Activated gamma-delta T cell (primary cell): ENCODE measurements around the gene L1CAM.

ENCODE experiments used
- DNase-seq: peaks from one replicate; lab custom pipeline; 2025; lab: John Stamatoyannopoulos, UW

The L1CAM gene

DNA sequence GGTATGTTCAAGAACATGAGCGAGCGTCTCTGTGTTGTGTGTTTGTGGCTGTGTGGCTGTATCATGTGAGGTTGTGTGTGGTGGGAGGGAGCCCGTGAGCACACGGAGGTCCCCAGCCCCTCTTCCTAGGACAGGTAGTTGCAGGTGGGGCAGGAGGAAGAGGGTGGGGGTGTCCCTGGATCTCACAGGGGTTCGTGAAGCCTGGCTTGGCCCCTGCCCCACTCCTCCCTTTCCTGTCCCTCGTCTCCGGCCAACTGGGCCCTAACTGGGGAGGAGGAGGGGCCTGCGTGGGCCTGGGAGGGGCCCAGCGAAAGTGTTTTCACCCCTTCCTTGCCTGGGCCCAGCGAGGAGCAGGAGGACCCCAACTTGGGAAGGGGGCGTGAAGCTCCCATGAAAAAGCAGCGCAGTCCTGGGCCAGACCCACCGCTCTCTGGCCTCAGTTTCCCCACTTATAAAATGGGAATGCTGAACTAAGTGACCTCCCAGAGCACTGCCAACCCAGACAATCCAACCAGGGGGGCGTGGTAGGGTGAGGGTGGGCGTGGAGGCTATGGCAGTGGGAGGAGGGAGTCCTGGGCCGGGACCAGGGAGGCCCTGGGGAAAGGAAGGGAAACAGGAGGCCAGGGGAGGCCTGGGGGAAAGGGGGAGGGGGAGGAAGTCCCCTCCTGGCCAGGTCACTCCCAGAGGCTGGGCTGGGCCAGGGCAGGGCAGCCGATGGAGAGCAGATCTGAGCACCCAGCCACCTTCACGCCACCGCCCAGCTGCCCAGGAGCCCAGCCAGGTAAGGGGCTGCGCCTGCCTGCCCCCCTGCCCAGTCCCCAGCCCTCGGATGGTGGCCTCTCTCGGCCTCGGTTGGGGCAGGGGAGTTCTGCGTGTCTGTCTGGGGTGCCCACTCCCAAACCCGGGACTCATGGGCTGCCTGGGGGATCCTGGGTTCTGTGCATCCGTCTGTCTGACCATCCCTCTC, 18.3 kb upstream of the L1CAM start, which contains the start of gene AVPR2:
AVPR2 (plus strand) TSS at position 683 of the 967 bp plus-strand sequence. CDS start 473 bp downstream, outside the sequence.
- no peak for DNase-seq

DNA sequence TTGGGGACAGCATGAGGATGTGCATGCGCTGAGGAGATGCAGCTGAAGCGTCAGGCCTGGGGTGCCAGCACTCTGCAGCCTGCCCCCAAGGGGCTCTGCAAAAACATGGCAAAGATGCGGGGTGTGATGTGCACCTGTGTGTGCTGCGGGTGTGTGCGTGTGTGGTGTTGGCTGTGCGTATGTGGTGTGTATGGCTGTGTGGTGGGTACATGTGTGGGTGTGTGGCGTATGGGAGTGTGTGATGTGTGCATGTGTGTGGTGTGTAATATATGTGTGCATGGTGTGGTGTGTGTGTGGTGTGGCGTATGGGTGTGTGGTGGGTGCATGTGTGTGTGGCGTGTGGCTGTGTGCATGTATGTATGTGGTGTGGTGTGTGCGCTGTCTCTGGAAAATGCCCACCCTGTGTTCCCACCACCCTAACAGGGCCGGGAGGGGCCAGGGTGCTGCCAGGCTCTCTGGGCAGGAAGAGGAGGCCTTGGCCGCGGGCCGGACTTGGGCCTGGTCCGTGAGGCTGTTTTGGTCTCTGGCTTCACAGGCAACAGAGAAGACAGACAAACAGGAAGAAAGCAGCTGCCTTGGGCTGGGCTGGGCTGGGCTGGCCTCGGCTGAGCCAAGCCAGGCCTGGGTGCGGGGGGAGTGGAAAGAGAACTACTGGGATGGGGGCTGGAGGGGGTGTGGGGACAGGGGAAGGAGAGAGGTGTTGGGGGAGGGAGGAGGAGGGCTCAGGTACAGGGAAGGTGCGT, 17.4 kb upstream of the L1CAM start:
- DNase-seq = no peak

GRCh38 chrX:153902385-153902784, 16.4 kb upstream of the L1CAM start:
- no peak for DNase-seq

DNA sequence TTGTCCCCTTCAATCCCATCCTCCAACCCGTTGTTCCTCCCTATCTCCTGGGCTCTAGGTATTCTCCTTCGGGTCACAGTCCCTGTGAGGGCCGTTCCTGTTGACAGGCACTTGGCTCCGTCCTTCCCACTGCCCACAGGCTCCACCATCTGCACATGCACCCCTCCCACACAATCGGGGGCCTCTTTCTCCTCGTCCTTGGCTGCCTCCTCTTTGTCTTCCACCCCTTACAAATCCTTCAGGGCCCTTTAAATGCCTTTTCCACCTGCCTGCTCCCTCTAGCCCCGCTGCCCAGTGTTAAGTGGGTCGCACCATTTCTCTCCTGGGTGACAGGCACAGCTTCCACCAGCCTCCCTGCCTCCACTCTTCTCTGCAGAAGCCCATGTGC, 15.8 kb upstream of the L1CAM start:
- DNase-seq = no peak

DNA sequence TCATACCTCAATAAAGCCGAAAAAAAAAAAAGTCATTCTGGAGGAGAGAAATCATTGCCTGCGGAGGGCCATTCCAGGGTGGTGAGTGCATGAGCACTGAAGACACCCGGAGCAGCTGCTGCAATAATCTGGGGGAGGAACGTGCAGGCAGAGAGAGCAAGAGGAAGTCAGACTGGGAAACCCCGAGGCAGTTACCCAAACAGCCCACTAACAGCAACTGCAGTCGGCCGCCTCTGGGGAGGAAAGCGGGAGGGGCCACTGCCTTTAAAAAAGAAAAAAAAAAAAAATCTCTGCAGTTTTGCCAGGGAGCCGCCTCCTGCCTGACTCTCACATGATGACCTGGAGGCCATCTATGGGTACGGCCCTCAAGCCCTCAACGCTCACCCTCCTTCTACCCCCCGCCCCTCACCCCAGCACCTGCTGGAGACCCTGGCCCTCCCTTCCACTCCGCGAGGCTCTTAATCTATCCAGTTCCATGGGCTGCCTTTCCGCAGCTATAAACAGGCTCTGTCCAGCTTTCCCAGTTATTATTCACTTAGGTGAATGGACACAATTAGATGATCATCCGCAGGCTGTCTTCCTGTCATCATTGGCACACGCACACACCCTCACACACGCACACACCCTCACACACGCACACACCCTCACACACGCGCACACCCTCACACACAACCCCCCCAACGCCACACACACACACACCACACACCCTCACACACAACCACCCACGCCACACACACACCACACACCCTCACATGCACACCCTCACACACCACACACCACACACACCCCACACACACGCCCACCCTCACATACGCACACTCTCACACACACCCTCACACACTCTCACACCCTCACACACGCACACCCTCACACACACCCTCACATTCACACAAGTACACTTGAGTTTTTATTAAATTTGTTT, 15.1 kb upstream of the L1CAM start:
- no peak for DNase-seq

DNA sequence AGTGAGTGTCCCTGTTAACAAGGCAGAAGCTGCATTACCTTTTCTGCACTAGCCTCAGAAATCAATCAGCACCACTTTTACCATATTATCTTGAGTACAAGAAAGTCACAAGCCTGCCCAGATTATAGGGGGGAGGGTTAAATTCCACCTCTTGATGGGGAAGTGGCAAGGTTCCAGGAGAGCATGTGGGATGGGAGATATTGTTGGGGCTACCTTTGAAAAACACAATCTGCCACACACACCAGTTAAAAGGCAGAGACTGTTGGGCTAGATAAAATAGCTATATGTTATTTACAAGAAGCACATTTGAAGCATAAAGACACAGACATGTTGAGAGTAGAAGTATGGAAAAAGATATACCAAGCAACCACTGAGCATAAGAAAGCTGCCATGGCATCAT, 11.9 kb upstream of the L1CAM start:
- no peak for DNase-seq

DNA sequence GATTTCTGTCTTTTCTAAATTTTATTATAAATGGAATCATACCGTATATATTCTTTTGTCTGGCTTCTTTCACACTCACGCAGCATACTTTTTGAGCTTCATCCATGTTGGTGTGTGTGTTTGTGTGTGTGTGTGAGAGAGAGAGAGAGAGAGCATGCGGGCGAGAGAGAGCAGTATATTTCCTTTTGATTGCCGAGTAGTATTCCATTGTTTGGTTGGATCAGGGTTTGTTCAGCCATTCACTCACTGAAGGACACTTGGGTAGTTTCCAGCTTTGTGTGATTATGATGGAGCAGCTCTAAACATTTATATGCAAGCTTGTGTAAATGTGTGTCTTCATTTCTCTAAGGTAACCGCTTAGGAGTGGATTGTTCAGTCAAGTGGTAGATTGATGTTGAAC, 3.1 kb upstream of the L1CAM start:
- no peak for DNase-seq

- DNase-seq = no peak
These were observed 2.4 kb upstream of the L1CAM start for GRCh38 chrX:153888344-153888743.

GRCh38 chrX:153887385-153887784, 1.4 kb upstream of the L1CAM start:
- DNase-seq = no peak

DNA sequence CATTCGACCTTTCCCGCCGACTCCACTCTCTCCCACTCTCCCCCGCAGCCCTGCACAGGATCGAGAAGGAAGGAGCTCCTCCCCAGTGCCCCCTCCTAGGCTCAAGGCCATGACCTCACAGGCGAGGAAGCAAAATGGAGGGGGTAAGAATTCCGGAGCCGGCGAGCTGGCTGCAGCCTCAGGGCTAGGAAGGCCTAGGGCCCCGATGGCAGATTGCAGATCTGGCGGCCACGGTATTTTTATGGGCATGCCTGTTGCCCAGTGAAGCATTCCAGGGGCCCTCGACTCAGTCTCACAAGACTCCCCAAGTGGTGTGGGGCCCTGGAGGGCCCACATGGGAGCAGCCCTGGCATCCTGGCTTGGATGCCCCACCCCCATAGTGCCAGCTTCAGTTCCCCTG, 942 bp upstream of the L1CAM start:
- no peak for DNase-seq

DNA sequence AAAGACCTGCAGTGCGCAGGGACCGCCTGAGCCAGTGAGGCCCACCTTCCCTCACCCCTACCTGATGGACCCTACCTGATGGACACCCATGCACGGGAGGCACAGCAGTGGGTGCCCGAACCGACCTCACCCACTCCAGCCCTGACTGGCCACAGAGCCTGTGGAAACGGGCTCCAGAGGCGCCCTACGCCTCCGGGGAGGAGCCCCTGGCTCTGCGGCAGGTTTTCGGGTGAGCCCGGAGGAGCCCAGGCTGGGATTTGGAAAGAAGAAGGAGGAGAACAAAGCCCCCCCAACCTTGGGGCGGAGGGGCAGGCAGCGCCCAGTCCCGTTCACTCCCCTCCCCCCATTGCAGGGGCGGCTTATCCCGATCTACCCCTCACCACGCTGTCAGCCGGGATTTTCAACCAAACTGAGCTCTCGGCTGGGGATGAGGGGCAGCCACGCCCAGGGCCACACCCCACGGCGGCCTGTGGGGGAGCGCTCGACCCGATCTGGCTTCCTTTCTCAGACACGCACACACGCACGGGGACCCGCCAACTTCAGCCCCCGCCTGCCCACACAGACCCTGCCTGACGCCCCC, 675 bp downstream of the L1CAM start:
- DNase-seq = no peak

DNA sequence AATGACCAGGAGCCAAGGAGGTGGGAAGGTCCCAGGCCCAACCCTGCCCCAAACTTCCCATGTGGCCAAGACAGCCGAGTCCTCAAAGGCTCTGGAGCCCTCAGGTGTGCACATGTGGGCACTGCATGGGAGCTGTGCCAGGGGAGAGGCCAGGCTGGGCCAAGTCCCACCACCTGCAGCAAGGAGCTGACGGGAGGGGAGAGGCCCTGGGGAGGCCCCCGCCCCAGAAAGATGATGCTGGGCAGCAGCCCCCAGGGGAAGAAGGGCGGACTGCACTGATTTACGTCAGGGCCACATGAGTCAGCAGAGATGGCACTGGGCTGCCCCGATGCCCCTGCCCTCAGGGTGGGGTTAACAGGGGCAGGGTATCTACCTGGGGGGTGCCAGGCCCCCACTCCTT, 1.4 kb downstream of the L1CAM start:
- no peak for DNase-seq

DNA sequence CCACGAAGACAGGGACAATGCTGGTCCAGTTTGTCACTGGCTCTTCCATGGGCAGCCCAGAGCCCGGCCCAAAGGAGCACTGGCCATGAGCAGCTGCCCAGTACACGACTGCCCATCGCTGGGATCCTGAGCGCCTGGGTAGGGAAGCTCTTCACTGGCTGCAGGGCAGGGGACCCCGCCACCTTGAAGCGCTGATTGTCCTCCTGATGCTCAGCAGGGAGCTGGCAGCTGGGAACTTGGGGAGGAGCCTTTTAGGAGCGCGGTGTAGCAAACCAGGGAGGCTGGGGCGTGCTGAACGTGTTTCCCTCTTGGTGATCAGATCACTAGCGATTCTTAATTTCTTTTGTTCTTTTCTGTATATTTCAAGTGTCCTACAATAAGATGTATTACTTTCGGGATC, 1.8 kb downstream of the L1CAM start:
- DNase-seq = no peak

- DNase-seq = no peak
These were observed 2.7 kb downstream of the L1CAM start for GRCh38 chrX:153883163-153883843.

- DNase-seq = no peak
These were observed 3.4 kb downstream of the L1CAM start for GRCh38 chrX:153882557-153882956.

GRCh38 chrX:153882086-153882498, 3.9 kb downstream of the L1CAM start:
- DNase-seq = no peak

GRCh38 chrX:153881281-153881680, 4.7 kb downstream of the L1CAM start:
- no peak for DNase-seq

GRCh38 chrX:153880440-153880815, 5.5 kb downstream of the L1CAM start:
- DNase-seq = no peak

DNA sequence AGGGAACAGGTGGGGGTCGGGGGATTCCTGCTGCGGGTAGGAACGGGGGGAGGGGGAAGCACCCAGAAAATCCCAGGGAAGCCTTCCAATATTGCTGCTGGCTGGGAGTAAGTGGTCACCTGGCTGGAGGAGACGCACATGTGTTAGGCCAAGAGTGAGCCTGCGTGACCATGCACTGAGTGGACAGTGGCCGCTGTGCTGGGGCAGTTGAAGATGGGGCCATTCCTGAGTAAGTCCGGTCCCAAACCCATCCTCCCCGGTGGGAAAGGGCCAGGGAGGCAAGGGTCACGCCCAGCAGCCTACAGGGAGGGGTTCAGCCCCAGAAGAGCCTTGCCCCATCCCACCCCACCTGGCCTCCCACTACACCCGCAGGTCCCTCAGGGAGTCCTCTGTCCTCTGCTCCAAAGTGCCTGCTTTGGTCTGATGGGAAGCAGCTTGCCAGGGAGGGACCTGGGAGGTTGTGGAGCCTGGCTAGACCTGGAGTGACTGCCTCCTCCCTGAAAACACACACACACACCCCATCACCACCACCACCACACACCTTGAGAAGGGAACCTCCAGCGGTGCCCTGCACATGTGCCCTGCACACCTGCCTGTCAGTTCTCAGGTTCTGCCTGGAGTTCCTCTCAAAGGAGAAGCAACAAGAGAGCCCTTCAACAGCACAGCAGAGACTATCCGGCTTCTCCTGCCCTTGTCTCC, 6.1 kb downstream of the L1CAM start:
- DNase-seq = no peak

- no peak for DNase-seq
These were observed 6.9 kb downstream of the L1CAM start for GRCh38 chrX:153878969-153879653.
